ENCODE results near the gene MSANTD3. TPM values are rescaled to one million over a fixed set of nuclear protein-coding genes. Genes with fewer than 3 reads are reported as not detected.
"Not testable (repeated sequence)": the region's sequence is repeated elsewhere in the genome, so short reads cannot be mapped to it uniquely, and the experiment has no call there.

The MSANTD3 gene
- total RNA-seq, 2 experiments from 2014 or later: 16.3 to 18.3 TPM

GRCh38 chr9:100431886-100432285, 4.9 kb downstream of the MSANTD3 start:
- Mint-ChIP-seq H3K36me3 (peaks cover 3% of the 10 kb centered on the region), H3K27me3 (no peaks in the 10 kb centered on the region), H3K4me3 (no peak overlapping the region), H3K4me1 (ENCODE audit: low read depth) (peaks cover 27% of the 10 kb centered on the region), H3K27ac (no peak overlapping the region), H3K9me3 (no peaks in the 10 kb centered on the region)
- ChIA-PET CTCF (no interaction called here), POLR2A (interaction anchor here (0.7 kb wide), 1 partner anchor 260 kb away, joined by 3 read pairs; no protein-coding TSS in a partner anchor)
- DNase-seq: no peak
- intact Hi-C loops (cut with micrococcal nuclease): loop anchor here (10.0 kb wide), 1 partner anchor 1247 kb away; no protein-coding TSS in a partner anchor

- DNase-seq: no peak
- POLR2A ChIA-PET: no interaction called here
- CTCF ChIA-PET: no interaction called here
- H3K4me1 Mint-ChIP-seq (ENCODE audit: low read depth): peaks cover 26% of the 10 kb centered on the region
- no peak overlapping the region for H3K4me3 Mint-ChIP-seq
- no peak overlapping the region for H3K27ac Mint-ChIP-seq
- peaks cover 3% of the 10 kb centered on the region for H3K36me3 Mint-ChIP-seq
- intact Hi-C loops (cut with micrococcal nuclease): loop anchor here (10.0 kb wide), 1 partner anchor 1248 kb away; no protein-coding TSS in a partner anchor
- H3K9me3 Mint-ChIP-seq: no peaks in the 10 kb centered on the region
- no peaks in the 10 kb centered on the region for H3K27me3 Mint-ChIP-seq
These were observed 5.8 kb downstream of the MSANTD3 start for GRCh38 chr9:100432736-100433135.

GRCh38 chr9:100436571-100436970, 9.6 kb downstream of the MSANTD3 start:
- H3K27me3 Mint-ChIP-seq: no peaks in the 10 kb centered on the region
- POLR2A ChIA-PET: no interaction called here
- DNase-seq: no peak
- H3K4me3 Mint-ChIP-seq: no peak overlapping the region
- no peak overlapping the region for H3K27ac Mint-ChIP-seq
- no peaks in the 10 kb centered on the region for H3K9me3 Mint-ChIP-seq
- H3K36me3 Mint-ChIP-seq: no peaks in the 10 kb centered on the region
- intact Hi-C loops (cut with micrococcal nuclease): loop anchor here (5.0 to 10.0 kb wide), 3 partner anchors 161 to 1252 kb away; no protein-coding TSS in a partner anchor
- CTCF ChIA-PET: interaction anchor here (0.6 to 4.4 kb wide), 12 partner anchors 9 to 1467 kb away, joined by 3 to 48 read pairs (median 6); partner anchors contain the start of genes MSANTD3 and TEX10
- peaks cover 2% of the 10 kb centered on the region for H3K4me1 Mint-ChIP-seq (ENCODE audit: low read depth)

GRCh38 chr9:100437860-100438805, 11.2 kb downstream of the MSANTD3 start:
- Mint-ChIP-seq H3K4me1 (ENCODE audit: low read depth) (no peaks in the 10 kb centered on the region), H3K27ac (no peak overlapping the region), H3K9me3 (no peaks in the 10 kb centered on the region), H3K27me3 (no peaks in the 10 kb centered on the region), H3K36me3 (peaks cover 6% of the 10 kb centered on the region), H3K4me3 (no peak overlapping the region)
- POLR2A ChIA-PET: interaction anchor here (1.3 kb wide), 1 partner anchor 11 kb away, joined by 7 read pairs; the partner anchor contains the start of gene MSANTD3
- DNase-seq: peak; percentile 68
- CTCF ChIA-PET: interaction anchor here (0.9 to 4.4 kb wide), 23 partner anchors 9 to 410 kb away, joined by 3 to 48 read pairs (median 4); partner anchors contain the start of genes MSANTD3 and TEX10
- intact Hi-C loops (cut with micrococcal nuclease): loop anchor here (5.0 to 10.0 kb wide), 3 partner anchors 159 to 1253 kb away; no protein-coding TSS in a partner anchor

- Mint-ChIP-seq H3K4me3 (no peak overlapping the region), H3K27ac (no peak overlapping the region), H3K27me3 (no peaks in the 10 kb centered on the region), H3K9me3 (no peaks in the 10 kb centered on the region), H3K4me1 (ENCODE audit: low read depth) (no peaks in the 10 kb centered on the region), H3K36me3 (peaks cover 11% of the 10 kb centered on the region)
- ChIA-PET POLR2A (no interaction called here), CTCF (interaction anchor here (1.2 kb wide), 1 partner anchor 29 kb away, joined by 3 read pairs; no protein-coding TSS in a partner anchor)
- intact Hi-C loops (cut with micrococcal nuclease): no loop called here
- DNase-seq: no peak
These were observed 13.1 kb downstream of the MSANTD3 start for GRCh38 chr9:100440071-100440470.

GRCh38 chr9:100440487-100440886, 13.5 kb downstream of the MSANTD3 start:
- peaks cover 11% of the 10 kb centered on the region for H3K36me3 Mint-ChIP-seq

GRCh38 chr9:100441911-100442361, 15.0 kb downstream of the MSANTD3 start:
- H3K9me3 Mint-ChIP-seq: no peaks in the 10 kb centered on the region
- POLR2A ChIA-PET: no interaction called here

More at GRCh38 chr9:100440487-100440886, 13.5 kb downstream of the MSANTD3 start:
- H3K27me3 Mint-ChIP-seq; H3K27ac Mint-ChIP-seq; POLR2A ChIA-PET; H3K4me3 Mint-ChIP-seq; H3K4me1 Mint-ChIP-seq (ENCODE audit: low read depth); DNase-seq; H3K9me3 Mint-ChIP-seq; intact Hi-C loops (cut with micrococcal nuclease): not testable (repeated sequence)
- CTCF ChIA-PET: interaction anchor here (1.0 to 1.2 kb wide), 2 partner anchors 29 to 77 kb away, joined by 3 read pairs; no protein-coding TSS in a partner anchor

GRCh38 chr9:100443781-100444768, 17.1 kb downstream of the MSANTD3 start:
- ChIA-PET CTCF (no interaction called here), POLR2A (no interaction called here)
- intact Hi-C loops (cut with micrococcal nuclease): no loop called here
- H3K27me3 Mint-ChIP-seq: no peaks in the 10 kb centered on the region
- no peak overlapping the region for H3K27ac Mint-ChIP-seq
- no peak for DNase-seq
- no peaks in the 10 kb centered on the region for H3K4me1 Mint-ChIP-seq (ENCODE audit: low read depth)
- H3K9me3 Mint-ChIP-seq: no peaks in the 10 kb centered on the region
- H3K4me3 Mint-ChIP-seq: no peak overlapping the region
- peaks cover 15% of the 10 kb centered on the region for H3K36me3 Mint-ChIP-seq

More at GRCh38 chr9:100441911-100442361, 15.0 kb downstream of the MSANTD3 start:
- intact Hi-C loops (cut with micrococcal nuclease): no loop called here
- no peak for DNase-seq
- Mint-ChIP-seq H3K36me3 (peaks cover 15% of the 10 kb centered on the region), H3K27ac (no peak overlapping the region), H3K4me1 (ENCODE audit: low read depth) (no peaks in the 10 kb centered on the region), H3K4me3 (no peak overlapping the region), H3K27me3 (no peaks in the 10 kb centered on the region)
- CTCF ChIA-PET: interaction anchor here (0.9 kb wide), 1 partner anchor 117 kb away, joined by 3 read pairs; no protein-coding TSS in a partner anchor

- DNase-seq: no peak
- Mint-ChIP-seq H3K27ac (no peak overlapping the region), H3K27me3 (no peaks in the 10 kb centered on the region), H3K36me3 (peaks cover 16% of the 10 kb centered on the region), H3K4me3 (no peak overlapping the region), H3K9me3 (no peaks in the 10 kb centered on the region), H3K4me1 (ENCODE audit: low read depth) (peaks cover 6% of the 10 kb centered on the region)
- ChIA-PET CTCF (interaction anchor here (0.5 to 1.1 kb wide), 3 partner anchors 8 to 151 kb away, joined by 3 read pairs; no protein-coding TSS in a partner anchor), POLR2A (no interaction called here)
- intact Hi-C loops (cut with micrococcal nuclease): no loop called here
These were observed 18.4 kb downstream of the MSANTD3 start for GRCh38 chr9:100445161-100445902.

- Mint-ChIP-seq H3K27ac (no peak overlapping the region), H3K36me3 (peaks cover 23% of the 10 kb centered on the region)
These were observed 19.1 kb downstream of the MSANTD3 start for GRCh38 chr9:100445903-100446549.

More at GRCh38 chr9:100445903-100446549, 19.1 kb downstream of the MSANTD3 start:
- DNase-seq: no peak
- H3K9me3 Mint-ChIP-seq: no peaks in the 10 kb centered on the region
- ChIA-PET POLR2A (no interaction called here), CTCF (interaction anchor here (0.5 to 1.1 kb wide), 2 partner anchors 9 to 147 kb away, joined by 3 read pairs; no protein-coding TSS in a partner anchor)
- H3K27me3 Mint-ChIP-seq: no peaks in the 10 kb centered on the region
- intact Hi-C loops (cut with micrococcal nuclease): no loop called here
- H3K4me3 Mint-ChIP-seq: no peak overlapping the region
- H3K4me1 Mint-ChIP-seq (ENCODE audit: low read depth): peaks cover 6% of the 10 kb centered on the region
